A549 treated with CpdA at 1 μM for 4 hours (cell line): ENCODE measurements around the gene GNB5. TPM values are rescaled to one million over a fixed set of nuclear protein-coding genes. Genes with fewer than 3 reads are reported as not detected.

Experiments used
- total RNA-seq: library from RNA; stranded (reverse); fragments of 200-300 nt; extraction: Qiagen RNA extraction; gene quantifications from 5 replicates; pipeline ENCODE4 v1.2.3, GENCODE V29; 2022; ENCODE audit warnings: low read depth

GNB5 gene
- total RNA-seq, result 46.9 to 56.6 TPM (median 53.0 TPM) in 5 replicates

DNA sequence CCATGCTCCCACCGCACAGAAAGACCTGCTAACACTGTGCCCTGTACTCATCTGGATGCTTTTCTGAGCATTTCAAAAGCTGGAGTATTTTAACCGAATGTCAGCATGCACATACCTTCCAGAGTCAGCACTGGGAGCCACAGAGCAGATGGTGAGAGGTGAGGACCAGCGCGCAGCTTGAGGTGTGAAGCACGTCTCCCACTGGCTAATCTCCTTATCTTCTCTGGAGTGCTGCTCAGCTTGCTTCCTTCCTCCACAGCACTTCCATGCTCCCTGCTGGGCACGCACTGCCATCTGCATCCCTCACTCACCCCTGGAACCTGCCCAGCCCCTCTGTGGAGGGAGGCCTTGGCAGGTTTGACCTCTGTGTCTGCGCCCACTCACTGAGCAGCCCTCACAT lies at the start of gene GNB5:
Gene GNB5 (minus strand): TSS at position 186 of the 400 bp plus-strand sequence. CDS start 6,716 bp downstream, outside the sequence.

Other genes starting within 250 kb of the GNB5 start
- gene LEO1, start 219.6 kb downstream of the GNB5 start, total RNA-seq, result 49.6 to 77.0 TPM (median 51.6 TPM) in 5 replicates
- gene MAPK6, start 172.2 kb downstream of the GNB5 start, total RNA-seq, result 40.3 to 70.0 TPM (median 48.2 TPM) in 5 replicates
- gene BCL2L10, start 78.6 kb downstream of the GNB5 start, total RNA-seq, result 0.18 to 0.34 TPM (median 0.27 TPM) in 4 of 5 replicates, not detected in the other
- 4.4 to 6.3 TPM (median 5.2 TPM) in 5 replicates for gene MYO5C, start 104.4 kb upstream of the GNB5 start, total RNA-seq